GM13977 (cell line): ENCODE measurements around the gene ZNF391.
"Not testable (repeated sequence)": the region's sequence is repeated elsewhere in the genome, so short reads cannot be mapped to it uniquely, and the experiment has no call there.

Source experiments
- DNase-seq: peaks from one replicate; pipeline ENCODE4 v3.0.0; 2012; ENCODE audit warnings: low spot score
- CTCF ChIP-seq: IDR thresholded peaks from 2 replicates; pipeline ENCODE4 v1.5.1; 2012; ENCODE audit warnings: mild to moderate bottlenecking, control low read depth; ENCODE audit not compliant: insufficient read depth; ENCODE audit errors: extremely low read depth, missing control alignments
- in situ Hi-C: fragments of 300-500 bp; cut with MboI; formaldehyde crosslinking; loops from one replicate; pipeline ENCODE4 v1.12.0; 2022; ENCODE audit warnings: low sequenced_read_pairs, low pct_unique_long_range_greater_than_20kb, mixed read lengths, inconsistent platforms; ENCODE audit not compliant: unreplicated experiment

ZNF391 gene

GRCh38 chr6:27415898-27416297 lies 27.3 kb downstream of the ZNF391 start:
- in situ Hi-C loops = no loop called here
- no peak for TF ChIP-seq CTCF
- DNase-seq = no peak

- no peak for TF ChIP-seq CTCF
- in situ Hi-C loops = no loop called here
- DNase-seq = no peak
Observed at GRCh38 chr6:27419363-27419762, 30.8 kb downstream of the ZNF391 start.

GRCh38 chr6:27422651-27423332 lies 34.2 kb downstream of the ZNF391 start:
- no peak for DNase-seq
- no peak for TF ChIP-seq CTCF

GRCh38 chr6:27424851-27425250 lies 36.3 kb downstream of the ZNF391 start:
- in situ Hi-C loops, DNase-seq: not testable (repeated sequence)

More at GRCh38 chr6:27422651-27423332, 34.2 kb downstream of the ZNF391 start:
- in situ Hi-C loops = no loop called here

GRCh38 chr6:27426045-27426620 lies 37.6 kb downstream of the ZNF391 start:
- in situ Hi-C loops = no loop called here
- no peak for DNase-seq
- TF ChIP-seq CTCF = no peak

- no peak for DNase-seq
- TF ChIP-seq CTCF = no peak
- in situ Hi-C loops = no loop called here
Observed at GRCh38 chr6:27428502-27428901, 39.9 kb downstream of the ZNF391 start.

- in situ Hi-C loops = no loop called here
- no peak for DNase-seq
- TF ChIP-seq CTCF = no peak
Observed at GRCh38 chr6:27428966-27429365, 40.4 kb downstream of the ZNF391 start.
